Sigmoid colon (tissue), 7 donors: ENCODE data around the gene TMA16. TPM values are rescaled to one million over a fixed set of nuclear protein-coding genes. Genes with fewer than 3 reads are reported as not detected.

Experiments
- DNase-seq: peaks from one replicate; pipeline ENCODE4 v3.0.0-alpha.2; 2019
- H3K27ac ChIP-seq, 4 donors: fragments of 200-600 bp; sonication (generic); one replicate each; pipeline ENCODE4 v1.5.1; 2016 to 2019; ENCODE audit warnings: mild to moderate bottlenecking in 1 of 4
- H3K27me3 ChIP-seq, 3 donors: fragments of 200-600 bp; sonication (generic); one replicate each; pipeline ENCODE4 v1.5.1; 2019; ENCODE audit warnings: mild to moderate bottlenecking in 1 of 3
- H3K36me3 ChIP-seq, 4 donors: fragments of 200-600 bp; sonication (generic); one replicate each; pipeline ENCODE4 v1.5.1; 2016 to 2019
- H3K4me1 ChIP-seq, 4 donors: fragments of 200-600 bp; sonication (generic); one replicate each; pipeline ENCODE4 v1.5.1; 2017 to 2019
- H3K4me3 ChIP-seq, 4 donors: fragments of 200-600 bp; sonication (generic); one replicate each; pipeline ENCODE4 v1.5.1; 2017 to 2019; ENCODE audit warnings: mild to moderate bottlenecking in 2 of 4, moderate library complexity in 1 of 4
- H3K9me3 ChIP-seq, 4 donors: fragments of 200-600 bp in 3 of 4; sonication (generic) in 3 of 4; one replicate each; pipeline versions ENCODE4 v1.5.1 to v1.6.1; 2013 to 2019
- CTCF ChIP-seq, 4 experiments: fragments of 450-650 bp in 3 of 4; fragments of 200-600 bp in 1 of 4; IDR thresholded peaks; one replicate each; pipeline ENCODE4 v1.5.1; 2016 to 2019; ENCODE audit warnings: antibody characterized with exemption in 4 of 4, mild to moderate bottlenecking in 3 of 4, moderate library complexity in 2 of 4
- EP300 ChIP-seq, 4 donors: sonication (generic); formaldehyde crosslinking; IDR thresholded peaks; one replicate each; pipeline ENCODE4 v1.6.1; 2017; ENCODE audit warnings: antibody characterized with exemption in 4 of 4
- POLR2A ChIP-seq, 2 donors: fragments of 450-650 bp; IDR thresholded peaks; one replicate each; pipeline ENCODE4 v1.6.1; 2016; ENCODE audit warnings: antibody characterized with exemption in 2 of 2, mild to moderate bottlenecking in 2 of 2, moderate library complexity in 2 of 2
- POLR2AphosphoS5 ChIP-seq, 4 donors: sonication (generic); formaldehyde crosslinking; IDR thresholded peaks; one replicate each; pipeline ENCODE4 v1.6.1; 2017; ENCODE audit warnings: antibody characterized with exemption in 4 of 4
- WGBS, 2 donors: extraction: QIAGEN DNeasy Blood & Tissue Kit; methylation state at CpG; one replicate each; pipeline ENCODE4 v1.1.7; 2013; 5-methylcytosine and 5-hydroxymethylcytosine counted together
- intact Hi-C: fragments of 100-400 bp; cut with DNase I; formaldehyde crosslinking; loops from one replicate; pipeline ENCODE4 v1.15.1; 2023
- polyA plus RNA-seq, 3 donors: library from polyadenylated mRNA; stranded (reverse); fragments of 200-250 nt; gene quantifications; one replicate each; pipeline ENCODE4 v1.2.3, GENCODE V29; 2013
- total RNA-seq, 4 donors: library from RNA; depleted of rRNA; stranded (reverse); fragments of >200 nt; gene quantifications; one replicate each; pipeline ENCODE4 v1.1.0, GENCODE V29; 2016
- donor health status: healthy with polysubstance abuse.
- donor health status: Bipolar disorder and iron deficiency.
- donor health status: healthy.

Gene TMA16
- total and polyA plus RNA-seq, 7 donors = 12.5 to 28.0 (median 20.7) TPM

- Histone ChIP-seq H3K4me3 (no peak overlapping the region), H3K27ac (no peak overlapping the region), H3K9me3 (no peaks in the 10 kb centered on the region), H3K36me3 (no peaks in the 10 kb centered on the region), H3K27me3 (no peaks in the 10 kb centered on the region), H3K4me1 (no peaks in the 10 kb centered on the region)
- 25 to 63% methylated on average over 4 of the region's 4 CpGs for WGBS, 2 donors
- no peak for DNase-seq
- TF ChIP-seq CTCF (IDR thresholded peaks at IDR 0.05) (no peak), POLR2AphosphoS5 (IDR thresholded peaks at IDR 0.05) (no peak), POLR2A (IDR thresholded peaks at IDR 0.05) (no peak), EP300 (IDR thresholded peaks at IDR 0.05) (no peak)
- intact Hi-C loops = no loop called here
Measured at GRCh38 chr4:163566257-163566796, 71.8 kb downstream of the TMA16 start.

- no peak for DNase-seq
- intact Hi-C loops = no loop called here
- Histone ChIP-seq H3K9me3 (no peaks in the 10 kb centered on the region), H3K4me1 (no peaks in the 10 kb centered on the region), H3K27ac (no peak overlapping the region), H3K27me3 (no peaks in the 10 kb centered on the region), H3K4me3 (no peak overlapping the region), H3K36me3 (no peaks in the 10 kb centered on the region)
- TF ChIP-seq EP300 (IDR thresholded peaks at IDR 0.05) (no peak), CTCF (IDR thresholded peaks at IDR 0.05) (no peak), POLR2AphosphoS5 (IDR thresholded peaks at IDR 0.05) (no peak), POLR2A (IDR thresholded peaks at IDR 0.05) (no peak)
- 63 to 70% methylated on average over 2 of the region's 2 CpGs for WGBS, 2 donors
Measured at GRCh38 chr4:163568843-163569242, 74.4 kb downstream of the TMA16 start.

Other genes with a start within 250 kb of the TMA16 start
- 1 to 10 TPM in 2 of 4 donors, under 1 TPM in 2; 0.49 to 2.9 (median 1.9) TPM for gene NPY1R, start 162.1 kb upstream of the TMA16 start, total RNA-seq
- gene NPY1R, start 162.1 kb upstream of the TMA16 start, polyA plus RNA-seq = 1 to 10 TPM; 1.6 to 7.2 (median 5.1) TPM
- under 1 TPM in 1 of 4 donors, not detected in 3; under 0.01 TPM for gene NPY5R, start 150.8 kb upstream of the TMA16 start, total RNA-seq
- under 1 TPM in 2 of 3 donors, not detected in 1; 0.13 to 0.46 TPM for gene NPY5R, start 150.8 kb upstream of the TMA16 start, polyA plus RNA-seq
- under 1 TPM in 1 of 4 donors, not detected in 3; 0.16 TPM for gene TKTL2, start 20.9 kb upstream of the TMA16 start, total RNA-seq
- gene TKTL2, start 20.9 kb upstream of the TMA16 start, polyA plus RNA-seq = not detected